ENCODE results near the gene BMP10. TPM values are rescaled to one million over a fixed set of nuclear protein-coding genes. Genes with fewer than 3 reads are reported as not detected.

Gene BMP10
- polyA plus RNA-seq, 3 donors, result not detected

DNA sequence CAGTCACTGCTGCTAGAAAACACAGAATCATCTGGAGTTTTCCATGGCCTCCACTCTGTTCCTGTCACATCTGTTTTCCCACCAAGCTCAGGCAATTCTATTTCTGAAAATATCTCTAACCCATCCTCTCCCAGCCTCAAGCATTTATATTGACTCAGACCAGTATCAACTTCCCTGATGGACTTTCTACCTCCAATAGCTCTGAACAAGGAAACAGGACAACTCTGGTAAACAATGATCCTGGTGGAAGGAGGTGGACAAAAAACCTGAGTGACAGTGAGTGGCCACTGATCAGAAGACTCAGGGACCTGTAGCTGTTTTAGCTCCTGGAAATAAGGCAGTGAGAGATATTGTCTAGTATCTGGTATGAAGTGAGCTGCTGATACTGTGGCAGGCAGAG, 23.4 kb downstream of the BMP10 start:
- no peaks in the 10 kb centered on the region for H3K79me2 ChIP-seq (ENCODE audit: insufficient read depth, low read length)
- H4K20me1 ChIP-seq (ENCODE audit: insufficient read depth, low read length), result no peaks in the 10 kb centered on the region
- H3K27ac ChIP-seq (ENCODE audit: low read depth in 1 of 2, low read length in 2 of 2), result no peak overlapping the region
- H3K4me1 Mint-ChIP-seq, result peaks cover 13% of the 10 kb centered on the region
- DNase-seq, result no peak
- H3K9me3 Mint-ChIP-seq, result no peaks in the 10 kb centered on the region
- peaks cover 6 to 8% of the 10 kb centered on the region in 2 donors for H3K4me1 ChIP-seq (ENCODE audit: control insufficient read depth in 1 of 2, insufficient read depth in 2 of 2, low read length in 2 of 2)
- H3K4me2 ChIP-seq (replicated peaks; ENCODE audit: extremely low read depth, low read length, poor library complexity, severe bottlenecking), result no peak overlapping the region
- H3K4me3 ChIP-seq (replicated peaks in 1 of 3; ENCODE audit: low read depth in 2 of 3, low read length in 3 of 3), result no peak overlapping the region
- H3K36me3 ChIP-seq (replicated peaks in 1 of 2; ENCODE audit: control insufficient read depth in 1 of 2, insufficient read depth in 2 of 2, low read length in 2 of 2), result no peaks in the 10 kb centered on the region
- H3K36me3 Mint-ChIP-seq, result no peaks in the 10 kb centered on the region
- no peaks in the 10 kb centered on the region for H3K9me3 ChIP-seq (replicated peaks in 1 of 2; ENCODE audit: control insufficient read depth in 1 of 2, insufficient read depth in 1 of 2, low read length in 2 of 2)
- intact Hi-C loops (cut with micrococcal nuclease), result no loop called here
- H3K27me3 Mint-ChIP-seq (ENCODE audit: low read depth in 3 of 3), result peaks cover 0 to 3% (median 0%) of the 10 kb centered on the region in 3 donors
- H3K4me3 Mint-ChIP-seq, result no peak overlapping the region
- H2AFZ ChIP-seq (ENCODE audit: insufficient read depth, low read depth, low read length, poor library complexity, severe bottlenecking), result no peak overlapping the region
- no peaks in the 10 kb centered on the region for H3K27me3 ChIP-seq (ENCODE audit: control insufficient read depth in 2 of 2, insufficient read depth in 2 of 2, low read length in 2 of 2)
- TF ChIP-seq, protein P1, sequence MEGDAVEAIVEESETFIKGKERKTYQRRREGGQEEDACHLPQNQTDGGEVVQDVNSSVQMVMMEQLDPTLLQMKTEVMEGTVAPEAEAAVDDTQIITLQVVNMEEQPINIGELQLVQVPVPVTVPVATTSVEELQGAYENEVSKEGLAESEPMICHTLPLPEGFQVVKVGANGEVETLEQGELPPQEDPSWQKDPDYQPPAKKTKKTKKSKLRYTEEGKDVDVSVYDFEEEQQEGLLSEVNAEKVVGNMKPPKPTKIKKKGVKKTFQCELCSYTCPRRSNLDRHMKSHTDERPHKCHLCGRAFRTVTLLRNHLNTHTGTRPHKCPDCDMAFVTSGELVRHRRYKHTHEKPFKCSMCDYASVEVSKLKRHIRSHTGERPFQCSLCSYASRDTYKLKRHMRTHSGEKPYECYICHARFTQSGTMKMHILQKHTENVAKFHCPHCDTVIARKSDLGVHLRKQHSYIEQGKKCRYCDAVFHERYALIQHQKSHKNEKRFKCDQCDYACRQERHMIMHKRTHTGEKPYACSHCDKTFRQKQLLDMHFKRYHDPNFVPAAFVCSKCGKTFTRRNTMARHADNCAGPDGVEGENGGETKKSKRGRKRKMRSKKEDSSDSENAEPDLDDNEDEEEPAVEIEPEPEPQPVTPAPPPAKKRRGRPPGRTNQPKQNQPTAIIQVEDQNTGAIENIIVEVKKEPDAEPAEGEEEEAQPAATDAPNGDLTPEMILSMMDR (IDR thresholded peaks at IDR 0.05), result no peak
- no peak overlapping the region for H3K27ac Mint-ChIP-seq
- H3K9ac ChIP-seq (ENCODE audit: insufficient read depth, low read length, poor library complexity, severe bottlenecking), result no peak overlapping the region

DNA sequence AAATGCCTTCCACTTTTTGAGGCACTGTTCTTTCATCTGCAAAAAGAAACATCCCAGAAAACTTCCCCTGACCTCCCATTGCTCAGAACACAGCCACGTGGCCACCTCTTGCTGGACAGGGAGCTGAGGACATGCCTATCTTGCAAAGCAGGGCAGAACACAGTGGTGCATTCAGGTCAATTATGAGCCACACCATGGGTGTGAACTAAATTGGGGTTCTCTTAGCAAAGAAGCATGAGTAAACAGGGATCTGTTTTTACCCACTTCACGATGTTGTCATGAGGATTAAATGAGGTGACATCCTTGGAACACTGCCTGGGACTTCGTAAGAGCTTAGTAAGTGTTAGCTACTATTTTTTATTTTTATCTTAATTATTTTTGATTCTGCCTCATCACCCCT, 25.1 kb downstream of the BMP10 start:
- intact Hi-C loops (cut with micrococcal nuclease), result no loop called here
- no peak overlapping the region for H3K4me3 ChIP-seq (replicated peaks in 1 of 3; ENCODE audit: low read depth in 2 of 3, low read length in 3 of 3)
- H2AFZ ChIP-seq (ENCODE audit: insufficient read depth, low read depth, low read length, poor library complexity, severe bottlenecking), result no peak overlapping the region
- H3K27me3 Mint-ChIP-seq (ENCODE audit: low read depth in 3 of 3), result peaks cover 0 to 3% (median 0%) of the 10 kb centered on the region in 3 donors
- H3K36me3 Mint-ChIP-seq, result no peaks in the 10 kb centered on the region
- TF ChIP-seq, protein P1 (IDR thresholded peaks at IDR 0.05), result no peak
- H3K27me3 ChIP-seq (ENCODE audit: control insufficient read depth in 2 of 2, insufficient read depth in 2 of 2, low read length in 2 of 2), result no peaks in the 10 kb centered on the region
- no peak overlapping the region for H3K4me2 ChIP-seq (replicated peaks; ENCODE audit: extremely low read depth, low read length, poor library complexity, severe bottlenecking)
- H3K27ac ChIP-seq (ENCODE audit: low read depth in 1 of 2, low read length in 2 of 2), result no peak overlapping the region
- H3K4me1 Mint-ChIP-seq, result peaks cover 13% of the 10 kb centered on the region
- H4K20me1 ChIP-seq (ENCODE audit: insufficient read depth, low read length), result no peaks in the 10 kb centered on the region
- DNase-seq, result no peak
- peaks cover 6 to 8% of the 10 kb centered on the region in 2 donors for H3K4me1 ChIP-seq (ENCODE audit: control insufficient read depth in 1 of 2, insufficient read depth in 2 of 2, low read length in 2 of 2)
- 80% methylated on average over 1 of the region's 3 CpGs for WGBS (ENCODE audit: insufficient coverage)
- no peak overlapping the region for H3K4me3 Mint-ChIP-seq
- no peaks in the 10 kb centered on the region for H3K36me3 ChIP-seq (replicated peaks in 1 of 2; ENCODE audit: control insufficient read depth in 1 of 2, insufficient read depth in 2 of 2, low read length in 2 of 2)
- no peaks in the 10 kb centered on the region for H3K9me3 Mint-ChIP-seq
- H3K27ac Mint-ChIP-seq, result no peak overlapping the region
- no peaks in the 10 kb centered on the region for H3K79me2 ChIP-seq (ENCODE audit: insufficient read depth, low read length)
- no peak overlapping the region for H3K9ac ChIP-seq (ENCODE audit: insufficient read depth, low read length, poor library complexity, severe bottlenecking)
- H3K9me3 ChIP-seq (replicated peaks in 1 of 2; ENCODE audit: control insufficient read depth in 1 of 2, insufficient read depth in 1 of 2, low read length in 2 of 2), result no peaks in the 10 kb centered on the region

Measured in CD14-positive monocyte (primary cell).